IMR-90 (cell line): ENCODE data around the gene PRSS33. TPM values are rescaled to one million over a fixed set of nuclear protein-coding genes. Genes with fewer than 3 reads are reported as not detected.

ENCODE experiments used
- ATAC-seq: fragments of 200-7000 bp; cut with Tn5 transposase; 2 replicates; pipeline ENCODE4 v1.9.1; 2020; ENCODE audit warnings: low read depth, mild to moderate bottlenecking, moderate library complexity
- BruUV-seq: library from RNA; stranded (reverse); fragments of 400-500 nt; replicated peaks from 2 replicates; lab custom pipeline; 2021; lab: Mats Ljungman, UMichigan
- CTCF ChIA-PET: fragments of 300-600 bp; formaldehyde crosslinking; extraction: SDS; loops from one replicate; lab custom pipeline; 2021; ENCODE audit warnings: antibody characterized with exemption; lab: Yijun Ruan, JAX
- POLR2A ChIA-PET: fragments of 300-600 bp; sonication (Branson Sonifier 250); formaldehyde crosslinking; loops from one replicate; lab custom pipeline; 2022; ENCODE audit warnings: antibody characterized with exemption; ENCODE audit not compliant: unreplicated experiment; lab: Charles Lee
- DNase-seq: peaks from one replicate; pipeline ENCODE4 v3.0.0; 2013
- H2AFZ ChIP-seq: replicated peaks from 2 replicates; pipeline ENCODE3; 2013; ENCODE audit warnings: low read length, mild to moderate bottlenecking; ENCODE audit not compliant: poor library complexity
- H2AK5ac ChIP-seq: 2 replicates; pipeline ENCODE4 v1.6.1; 2013; ENCODE audit warnings: low read depth, low read length, inconsistent platforms
- H2AK9ac ChIP-seq: replicated peaks from 2 replicates; pipeline ENCODE3; 2013; ENCODE audit warnings: mild to moderate bottlenecking, low read depth, low read length, moderate library complexity; ENCODE audit not compliant: poor library complexity
- H2BK120ac ChIP-seq: 2 replicates; pipeline ENCODE4 v1.6.1; 2013; ENCODE audit warnings: low read depth, low read length, inconsistent platforms
- H2BK15ac ChIP-seq: 3 replicates; pipeline ENCODE4 v1.6.1; 2013; ENCODE audit warnings: low read depth, low read length, inconsistent platforms
- H2BK20ac ChIP-seq: 2 replicates; pipeline ENCODE4 v1.6.1; 2013; ENCODE audit warnings: low read depth, mild to moderate bottlenecking, inconsistent platforms, low read length, moderate library complexity
- H2BK5ac ChIP-seq: 2 replicates; pipeline ENCODE4 v1.6.1; 2013; ENCODE audit warnings: mild to moderate bottlenecking, low read depth, low read length, inconsistent platforms; ENCODE audit not compliant: poor library complexity, severe bottlenecking
- H3K14ac ChIP-seq: replicated peaks from 2 replicates; pipeline ENCODE4 v1.6.1; 2013; ENCODE audit warnings: low read depth, low read length, inconsistent platforms
- H3K18ac ChIP-seq: 2 replicates; pipeline ENCODE4 v1.6.1; 2013; ENCODE audit warnings: low read depth, low read length, control low read depth
- H3K23ac ChIP-seq: 2 replicates; pipeline ENCODE4 v1.6.1; 2013; ENCODE audit warnings: low read depth, low read length, inconsistent platforms
- H3K27ac ChIP-seq: 2 replicates; pipeline ENCODE4 v1.5.1; 2013; ENCODE audit warnings: mild to moderate bottlenecking, control low read depth, low read length; ENCODE audit not compliant: insufficient read depth
- H3K27me3 ChIP-seq: 2 replicates; pipeline ENCODE4 v1.6.1; 2013; ENCODE audit warnings: low read length; ENCODE audit not compliant: control insufficient read depth, insufficient read depth
- H3K36me3 ChIP-seq: 2 replicates; pipeline ENCODE4 v1.6.1; 2013; ENCODE audit warnings: low read length, mixed read lengths; ENCODE audit not compliant: control insufficient read depth, insufficient read depth
- H3K4ac ChIP-seq: 2 replicates; pipeline ENCODE4 v1.6.1; 2013; ENCODE audit warnings: low read depth, low read length, inconsistent platforms
- H3K4me1 ChIP-seq: 2 replicates; pipeline ENCODE4 v1.6.1; 2013; ENCODE audit warnings: low read length, mixed read lengths; ENCODE audit not compliant: control insufficient read depth, insufficient read depth
- H3K4me2 ChIP-seq: 2 replicates; pipeline ENCODE4 v1.6.1; 2013; ENCODE audit warnings: low read depth, mild to moderate bottlenecking, control low read depth, low read length, moderate library complexity
- H3K4me3 ChIP-seq: 2 replicates; pipeline ENCODE4 v1.5.1; 2013; ENCODE audit warnings: low read depth, mild to moderate bottlenecking, control low read depth, low read length, moderate library complexity; ENCODE audit not compliant: insufficient read depth
- H3K56ac ChIP-seq: 2 replicates; pipeline ENCODE4 v1.6.1; 2013; ENCODE audit warnings: low read length, inconsistent platforms; ENCODE audit not compliant: insufficient read depth; ENCODE audit errors: extremely low read depth
- H3K79me1 ChIP-seq, 2 experiments: 2 replicates each; pipeline ENCODE4 v1.6.1; 2013; ENCODE audit warnings: low read length in 2 of 2, inconsistent platforms in 1 of 2, low read depth in 1 of 2
- H3K9ac ChIP-seq: 2 replicates; pipeline ENCODE4 v1.6.1; 2013; ENCODE audit warnings: low read depth, low read length, control low read depth
- H3K9me1 ChIP-seq: 2 replicates; pipeline ENCODE4 v1.6.1; 2013; ENCODE audit warnings: low read length, inconsistent platforms; ENCODE audit not compliant: insufficient read depth
- H3K9me3 ChIP-seq: 2 replicates; pipeline ENCODE4 v1.6.1; 2013; ENCODE audit warnings: low read length; ENCODE audit not compliant: control insufficient read depth, insufficient read depth
- H4K20me1 ChIP-seq: 2 replicates; pipeline ENCODE4 v1.6.1; 2013; ENCODE audit warnings: low read length, inconsistent platforms; ENCODE audit not compliant: insufficient read depth
- H4K5ac ChIP-seq: 2 replicates; pipeline ENCODE4 v1.6.1; 2013; ENCODE audit warnings: mild to moderate bottlenecking, low read depth, low read length, control low read depth
- H4K8ac ChIP-seq, 2 experiments: 2 replicates each; pipeline ENCODE4 v1.6.1; 2013; ENCODE audit warnings: low read depth in 2 of 2, low read length in 2 of 2, control low read depth in 1 of 2, inconsistent platforms in 1 of 2
- H4K91ac ChIP-seq: 2 replicates; pipeline ENCODE4 v1.6.1; 2013; ENCODE audit warnings: low read depth, low read length, inconsistent platforms; ENCODE audit not compliant: insufficient read depth
- BHLHE40 ChIP-seq: fragments of 150-350 bp; IDR thresholded peaks from 2 replicates; pipeline ENCODE4 v1.6.1; 2016; ENCODE audit warnings: mild to moderate bottlenecking, low read depth, low read length
- CHD1 ChIP-seq: IDR thresholded peaks from 2 replicates; pipeline ENCODE4 v1.6.1; 2012; ENCODE audit warnings: low read depth, low read length, improper control_type of control experiment
- ELK1 ChIP-seq: fragments of 150-350 bp; IDR thresholded peaks from 2 replicates; pipeline ENCODE4 v1.6.1; 2016; ENCODE audit warnings: low read depth, mild to moderate bottlenecking, low read length, moderate library complexity, borderline replicate concordance
- FOS ChIP-seq: fragments of 150-350 bp; IDR thresholded peaks from 2 replicates; pipeline ENCODE4 v1.6.1; 2016; ENCODE audit warnings: low read depth, low read length
- MAFK ChIP-seq: IDR thresholded peaks from 2 replicates; pipeline ENCODE4 v1.6.1; 2012; ENCODE audit warnings: low read depth, low read length, improper control_type of control experiment
- NFE2L2 ChIP-seq: fragments of 150-350 bp; IDR thresholded peaks from 2 replicates; pipeline ENCODE4 v1.6.1; 2016; ENCODE audit warnings: low read depth, mild to moderate bottlenecking, low read length
- RAD21 ChIP-seq: IDR thresholded peaks from 2 replicates; pipeline ENCODE4 v1.6.1; 2012; ENCODE audit warnings: low read length, improper control_type of control experiment
- RFX5 ChIP-seq: IDR thresholded peaks from 2 replicates; pipeline ENCODE4 v1.8.0; 2012; ENCODE audit warnings: low read depth, mild to moderate bottlenecking, low read length, moderate library complexity
- SMC3 ChIP-seq: fragments of 150-350 bp; IDR thresholded peaks from 2 replicates; pipeline ENCODE4 v1.6.1; 2016; ENCODE audit warnings: low read depth, mild to moderate bottlenecking, antibody characterized with exemption, low read length, moderate library complexity
- USF2 ChIP-seq: fragments of 150-350 bp; IDR thresholded peaks from 2 replicates; pipeline ENCODE4 v1.6.1; 2017; ENCODE audit warnings: mild to moderate bottlenecking, antibody characterized with exemption, low read length, low read depth
- WGBS, 2 experiments: methylation state at CpG; one replicate each; pipeline versions ENCODE4 v1.1.5 to v1.1.7; 2013; ENCODE audit warnings: missing lambda C conversion rate in 2 of 2; ENCODE audit not compliant: insufficient read length in 1 of 2; ENCODE audit errors: extremely low coverage in 2 of 2; 5-methylcytosine and 5-hydroxymethylcytosine counted together
- dilution Hi-C: fragments of 300-500 bp; cut with HindIII; formaldehyde crosslinking; loops from one replicate; pipeline ENCODE4 v1.14.3; 2018; ENCODE audit warnings: low sequenced_read_pairs; ENCODE audit not compliant: unreplicated experiment
- in situ Hi-C: fragments of 300-500 bp; cut with MboI; formaldehyde crosslinking; loops from 3 replicates; pipeline ENCODE4 v1.14.3; 2019; ENCODE audit warnings: low sequenced_read_pairs, inconsistent platforms, mixed read lengths
- intact Hi-C: fragments of 100-400 bp; cut with micrococcal nuclease; formaldehyde crosslinking; loops from 2 replicates; pipeline ENCODE4 v1.10.0; 2022
- polyA plus RNA-seq, 3 experiments: library from polyadenylated mRNA; depleted of rRNA; stranded (reverse); fragments of >200 nt; gene quantifications; 2 replicates each; pipeline ENCODE4 v1.2.3, GENCODE V29; 2012; ENCODE audit warnings: low replicate concordance in 1 of 3
- total RNA-seq: library from RNA; depleted of rRNA; stranded (reverse); fragments of >200 nt; gene quantifications from 2 replicates; pipeline ENCODE4 v1.2.3, GENCODE V29; 2012

PRSS33 gene
- total and polyA plus RNA-seq, 2 of the 4 experiments (the other 2 are of a cell fraction): not detected

GRCh38 chr16:2834968-2835367, 47.6 kb upstream of the PRSS33 start:
- Histone ChIP-seq H4K20me1 (peaks cover 7% of the 10 kb centered on the region; the same call in 1 of the 2 replicates), H3K9me3 (no peaks in the 10 kb centered on the region), H3K36me3 (no peaks in the 10 kb centered on the region), H3K9ac (no peak overlapping the region), H3K23ac (peak overlapping the region; percentile 52; the same call in 1 of the 2 replicates), H2BK20ac (peak overlapping the region; percentile 75; the same call in 1 of the 2 replicates), H3K79me1 (no peaks in the 10 kb centered on the region), H3K14ac (peak overlapping the region; percentile 56), H4K8ac (peak overlapping the region in 1 of 2 experiments; percentile 59; a peak in 1 of 4 replicates), H3K56ac (no peak overlapping the region), H2AFZ (no peak overlapping the region), H2AK5ac (peak overlapping the region; percentile 93), H4K91ac (no peak overlapping the region), H3K27me3 (peaks cover 18% of the 10 kb centered on the region), H3K9me1 (peaks cover 10% of the 10 kb centered on the region), H2BK5ac (peak overlapping the region; percentile 74), H3K18ac (no peak overlapping the region), H3K4me2 (no peak overlapping the region), H2BK120ac (peak overlapping the region; percentile 68), H2AK9ac (peak overlapping the region; percentile 19), H3K4me1 (peaks cover 10% of the 10 kb centered on the region), H3K4me3 (no peak overlapping the region), H4K5ac (no peak overlapping the region), H3K27ac (no peak overlapping the region), H2BK15ac (peak overlapping the region; percentile 45; the same call in 1 of the 3 replicates), H3K4ac (peak overlapping the region; percentile 80)
- ATAC-seq (no peak), DNase-seq (no peak)
- intact Hi-C loops (loop anchor here (5.0 kb wide), 1 partner anchor 43 kb away; no protein-coding TSS in a partner anchor), dilution Hi-C loops (no loop called here), in situ Hi-C loops (loop anchor here (10.0 kb wide), 1 partner anchor 80 kb away; the partner anchor contains the start of gene FLYWCH1)
- 90% methylated on average over 1 of the region's 3 CpGs; no CpG with 5 or more reads in 1 of the 2 experiments for WGBS, 2 experiments
- ChIA-PET POLR2A (no interaction called here), CTCF (no interaction called here)
- TF ChIP-seq FOS (no peak), RAD21 (no peak), SMC3 (no peak), ELK1 (no peak), RFX5 (no peak), BHLHE40 (no peak), CHD1 (no peak), USF2 (no peak), MAFK (no peak), NFE2L2 (no peak)
- no TSS peak for BruUV-seq
